Stimulated activated CD4-positive, alpha-beta T cell treated with anti-CD3 and anti-CD28 coated beads, Interleukin-2, amount 100 ng/mL, for 4 hours (primary cell): Measurements from ENCODE around the gene ZIC4.

Experiments
- DNase-seq: peaks from one replicate; pipeline ENCODE4 v3.0.0-alpha.2; 2020; ENCODE audit warnings: low read depth

The ZIC4 gene

DNA sequence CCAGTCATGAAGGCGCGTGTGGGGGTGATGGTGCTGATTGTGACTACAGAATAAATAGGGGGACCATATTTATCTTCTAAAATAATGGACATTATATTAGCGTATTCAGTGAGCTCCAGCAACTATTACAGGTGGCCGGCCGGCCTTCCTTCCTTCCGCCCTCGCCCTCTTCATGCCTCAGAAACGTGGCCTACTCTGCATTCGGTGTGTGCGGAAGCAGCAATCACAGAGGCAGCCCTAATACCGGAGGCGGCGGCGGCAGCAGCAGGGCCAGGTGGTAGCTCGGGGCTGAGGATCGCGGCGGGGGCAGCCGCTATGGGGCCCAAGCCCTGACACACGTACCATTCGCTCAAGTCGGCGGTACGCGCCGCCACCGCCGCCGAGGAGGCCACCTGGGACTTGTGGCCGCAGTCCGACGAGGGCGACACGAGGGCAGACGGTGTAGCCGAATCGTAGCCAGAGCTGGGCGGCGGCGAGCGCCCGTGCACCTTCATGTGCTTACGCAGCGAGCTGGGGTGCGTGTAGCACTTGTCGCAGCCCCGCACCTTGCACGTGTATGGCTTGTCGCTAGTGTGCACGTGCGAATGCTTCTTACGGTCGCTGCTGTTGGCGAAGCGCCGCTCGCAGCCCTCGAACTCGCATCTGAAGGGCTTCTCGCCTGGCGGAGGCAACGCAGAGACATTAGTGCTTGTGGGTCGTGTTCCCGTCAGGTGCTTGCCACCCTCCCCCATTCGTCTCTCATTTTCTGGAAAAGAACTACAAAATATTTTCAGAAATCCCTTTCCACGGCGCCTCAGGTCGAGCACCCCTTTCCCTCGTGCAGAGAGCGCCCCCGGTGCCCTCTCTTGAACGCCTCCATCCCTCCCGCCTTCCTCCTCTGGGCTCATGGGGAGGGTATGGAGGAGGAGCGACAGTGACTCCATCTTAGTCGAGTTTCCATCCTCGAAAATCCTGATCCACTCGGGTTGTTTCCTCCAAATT is 15.5 kb downstream of the ZIC4 start:
- DNase-seq, result no peak

- no peak for DNase-seq
Observed at GRCh38 chr3:147389717-147390116, 16.6 kb downstream of the ZIC4 start.

DNA sequence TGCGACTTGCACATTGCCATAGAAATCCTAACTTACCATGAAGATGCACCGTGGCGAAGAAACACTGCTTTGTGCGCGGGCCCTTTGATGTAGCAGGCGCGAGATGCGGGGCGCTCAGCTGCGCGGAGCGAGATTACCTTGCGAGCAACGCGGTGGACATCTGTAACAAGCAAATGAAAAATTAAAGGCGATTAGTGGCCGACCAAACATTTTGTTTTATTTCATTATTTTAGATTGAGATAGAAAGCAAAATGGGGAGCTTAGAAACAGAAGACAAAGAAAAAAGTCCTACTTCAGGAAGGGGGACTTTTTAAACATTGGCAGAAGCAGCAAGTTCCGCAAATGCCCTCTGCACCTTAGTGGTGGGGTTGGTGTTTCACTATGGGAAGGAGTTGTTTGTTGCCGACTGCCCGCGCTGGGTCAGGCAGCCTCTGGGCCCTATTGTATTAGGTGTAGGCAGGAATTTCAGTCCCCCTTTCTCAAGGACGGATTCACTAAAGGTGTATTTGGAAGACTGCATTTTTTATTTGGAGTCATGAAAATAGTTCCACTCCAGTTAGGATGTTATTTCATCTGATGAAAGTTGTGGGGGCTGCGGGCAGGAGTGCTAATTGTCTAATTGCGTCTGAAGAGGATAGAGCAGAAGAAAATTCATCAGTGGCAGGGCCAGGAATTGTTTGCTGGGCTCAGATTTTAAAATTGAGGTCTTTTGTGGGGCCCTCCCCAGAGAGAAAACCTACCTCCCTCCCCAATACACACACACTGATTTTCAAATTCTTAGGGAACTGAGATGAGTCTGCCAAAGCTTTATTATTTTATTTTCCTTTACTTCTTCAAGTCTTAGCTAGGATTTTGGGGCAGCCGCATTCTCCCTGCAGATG is 17.4 kb downstream of the ZIC4 start:
- DNase-seq, result no peak

DNA sequence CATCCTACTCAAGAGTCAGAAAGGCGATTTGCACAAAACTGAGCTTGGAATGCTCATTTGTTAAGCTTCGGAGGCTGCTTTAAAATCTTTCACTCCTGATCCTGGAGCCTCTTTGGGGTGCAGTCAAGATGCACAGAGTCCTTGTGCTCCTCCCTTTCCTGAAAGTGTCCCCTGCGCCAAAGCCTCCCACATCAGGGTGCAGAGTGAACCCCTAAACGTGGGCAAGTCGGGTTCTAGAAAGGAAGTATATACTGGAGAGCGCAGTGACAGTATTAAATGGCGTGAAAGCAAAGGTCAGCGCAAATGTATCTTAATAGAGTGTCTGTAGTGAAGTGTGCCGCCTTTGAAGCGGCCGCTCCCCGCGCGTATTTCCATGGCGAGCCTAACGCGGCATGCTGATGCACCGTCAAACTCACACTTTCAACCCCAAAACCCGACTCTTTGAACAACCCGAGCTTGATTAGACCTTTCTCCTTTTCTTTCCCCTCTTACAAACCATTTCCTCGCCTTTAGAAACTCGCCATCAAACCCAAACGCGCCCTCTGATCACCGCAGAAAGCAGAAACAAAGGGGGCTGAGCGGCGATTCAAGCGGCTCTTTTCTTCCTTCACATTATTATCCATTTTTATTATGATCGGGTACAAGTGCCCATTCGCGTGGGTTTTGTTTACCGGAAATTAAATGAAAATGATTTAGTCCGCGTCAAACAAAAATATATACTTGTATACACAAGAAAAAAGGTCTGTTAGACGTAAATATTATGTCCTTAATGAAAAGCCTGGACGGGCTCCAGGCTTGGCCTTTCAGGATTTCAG is 18.3 kb downstream of the ZIC4 start:
- DNase-seq, result no peak

GRCh38 chr3:147387291-147387884 is 19.0 kb downstream of the ZIC4 start:
- no peak for DNase-seq

- DNase-seq, result no peak
Observed at GRCh38 chr3:147385059-147386012, 21.0 kb downstream of the ZIC4 start.

- no peak for DNase-seq
Observed at GRCh38 chr3:147384210-147385058, 21.9 kb downstream of the ZIC4 start.

DNA sequence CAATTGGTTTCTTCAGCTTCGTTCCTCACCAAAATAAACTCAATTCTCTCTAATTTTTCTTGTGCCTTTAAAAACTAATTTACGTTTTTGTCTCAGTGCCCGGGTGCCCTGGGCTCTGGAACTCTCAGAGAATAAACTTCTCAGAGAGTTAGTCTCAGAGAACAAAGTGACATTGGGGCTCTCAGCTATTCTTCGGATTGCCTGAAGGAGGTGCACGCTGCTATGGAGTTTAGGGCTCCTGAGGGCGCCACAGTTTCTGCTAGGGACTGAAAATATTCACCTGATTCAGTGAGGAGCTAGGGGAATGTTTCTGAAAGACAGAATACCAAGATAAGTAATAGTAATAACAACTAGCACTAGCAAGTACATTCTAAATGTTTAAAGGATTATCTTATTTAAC is 22.7 kb downstream of the ZIC4 start:
- DNase-seq, result no peak

DNA sequence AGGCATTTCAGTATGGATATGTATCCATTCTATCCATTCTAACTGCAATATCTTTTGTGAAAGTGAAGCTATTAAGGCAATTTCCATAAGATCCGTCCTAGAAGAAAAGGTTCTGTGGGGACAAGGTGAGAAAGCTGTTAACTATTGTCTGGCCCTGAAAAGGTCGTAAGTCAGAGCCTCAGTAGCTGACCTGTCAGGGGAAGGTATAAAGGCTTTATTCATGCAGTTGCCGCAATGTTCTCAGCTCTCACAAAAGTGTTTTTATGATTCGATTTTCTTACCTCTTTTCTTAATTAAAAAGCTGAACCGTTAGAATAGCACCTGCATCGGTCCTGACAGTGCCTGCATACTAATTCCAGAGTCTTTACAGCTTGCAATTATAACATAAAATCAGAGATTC is 24.7 kb downstream of the ZIC4 start:
- DNase-seq, result no peak

DNA sequence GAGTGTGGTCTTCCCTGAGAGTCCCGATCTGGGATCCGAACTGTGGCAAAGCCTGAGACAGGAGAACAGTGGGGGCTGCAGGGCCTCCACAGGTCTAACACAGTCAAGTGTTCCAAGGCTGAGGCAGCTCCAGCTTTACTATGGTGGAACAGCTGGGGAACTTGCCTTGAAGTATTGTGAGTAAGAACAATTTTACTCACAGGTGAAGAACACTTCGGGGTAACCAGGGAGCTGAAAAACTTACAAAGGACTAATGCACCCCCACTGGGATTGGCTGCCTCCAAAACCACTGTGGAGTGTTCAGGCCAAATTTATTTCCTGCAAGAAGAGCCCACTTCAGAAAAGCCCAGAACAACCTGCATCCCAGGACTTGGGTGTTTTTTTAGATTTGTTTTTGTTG is 25.4 kb downstream of the ZIC4 start:
- DNase-seq, result no peak

DNA sequence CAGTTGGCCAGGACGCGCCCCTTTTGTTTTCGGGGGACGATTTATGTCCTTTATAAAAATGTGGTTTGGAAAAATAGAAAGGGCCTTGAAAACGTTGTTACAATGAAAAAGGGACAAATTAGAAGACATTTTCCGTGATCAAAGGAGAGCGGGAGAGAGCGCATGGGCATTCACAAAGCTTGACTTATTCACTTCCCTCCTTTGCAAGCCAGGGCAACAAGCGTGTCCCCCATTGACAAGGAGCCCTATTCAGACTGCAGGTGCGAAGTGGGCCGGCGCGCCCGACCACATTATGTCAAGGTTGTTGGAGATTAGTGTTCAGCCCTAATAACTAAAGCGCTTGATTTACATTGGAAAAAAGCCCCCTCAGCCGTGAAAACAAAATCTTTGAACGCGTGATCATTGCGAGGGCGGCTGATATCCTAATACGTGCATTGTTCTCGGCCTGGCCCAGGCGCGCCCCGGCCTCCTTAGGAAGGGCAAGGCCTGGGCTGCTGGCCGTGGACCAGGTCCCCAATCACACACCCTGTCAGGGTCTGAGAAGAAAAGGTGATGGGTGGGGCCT is 25.9 kb downstream of the ZIC4 start:
- DNase-seq, result no peak

GRCh38 chr3:147379651-147380050 is 26.7 kb downstream of the ZIC4 start:
- no peak for DNase-seq

DNA sequence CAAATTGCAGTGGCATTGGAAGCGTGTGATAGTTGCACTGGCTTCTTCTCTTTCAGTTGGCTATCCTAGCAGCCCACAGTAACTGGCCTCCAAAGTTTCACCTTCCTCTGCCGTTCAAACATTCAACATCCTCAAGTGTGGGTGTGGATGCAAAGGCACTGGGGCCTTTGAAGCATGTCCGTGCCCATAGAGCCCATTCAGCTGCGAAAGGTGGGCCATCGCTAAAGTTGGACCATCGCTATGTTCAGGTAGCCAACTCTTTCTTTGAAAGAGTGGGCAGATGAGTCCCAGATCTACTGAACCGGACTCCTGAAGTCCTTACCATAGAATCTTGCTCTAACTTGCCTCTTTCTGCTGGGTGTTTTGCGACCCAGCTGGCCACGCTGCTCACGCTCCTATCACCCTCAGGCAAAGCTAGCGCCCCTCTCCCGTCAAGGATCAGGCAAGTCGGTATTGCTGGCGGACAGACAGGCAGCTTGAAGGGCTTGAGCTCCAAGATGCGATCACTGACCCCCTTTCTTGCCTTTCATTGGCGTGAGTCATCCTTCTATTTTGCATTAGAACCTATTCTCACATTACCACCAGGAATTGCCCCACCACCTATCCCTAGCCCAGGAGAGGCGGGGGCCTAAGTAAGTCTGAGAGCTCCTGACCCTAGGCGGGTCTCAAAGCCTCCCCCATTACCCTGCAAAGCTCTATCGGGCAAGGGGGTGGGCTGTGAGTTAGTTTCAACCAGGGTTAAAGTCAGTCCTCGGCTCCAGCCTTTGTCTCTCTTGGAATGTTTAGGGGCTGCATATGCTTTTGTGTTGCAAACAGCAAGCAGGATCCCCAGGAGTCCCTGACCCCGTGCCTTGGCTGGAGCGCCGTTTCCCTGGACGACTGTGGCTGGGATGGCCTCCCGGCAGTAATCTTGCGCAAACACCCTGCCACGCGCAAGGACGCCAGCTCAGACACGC is 28.7 kb downstream of the ZIC4 start:
- no peak for DNase-seq

- DNase-seq, result no peak
Observed at GRCh38 chr3:147373301-147373700, 33.0 kb downstream of the ZIC4 start.

DNA sequence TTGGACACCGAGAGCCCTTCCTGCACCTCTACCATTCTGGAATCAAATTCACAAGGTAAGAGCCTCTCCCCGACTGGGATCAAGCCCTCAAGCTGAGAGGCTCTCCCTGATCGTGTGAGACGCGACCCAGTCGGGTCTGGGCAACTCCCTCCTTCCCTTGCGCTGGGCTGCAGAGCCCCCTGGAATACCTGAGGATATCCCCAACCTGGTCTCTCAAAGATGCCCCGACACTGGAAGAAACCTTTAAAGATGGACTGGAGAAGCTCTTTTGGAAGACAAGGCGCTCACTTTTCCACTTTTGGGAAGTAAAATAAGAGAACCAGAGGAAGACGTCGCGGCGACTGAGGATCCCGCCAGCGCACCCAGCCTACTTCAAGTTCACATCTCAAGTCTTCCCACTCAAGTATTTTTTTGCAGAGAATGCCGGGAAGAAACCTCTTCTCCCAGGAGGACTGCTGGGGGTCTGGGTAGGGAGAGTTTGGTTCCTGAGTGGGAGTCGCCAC is 33.8 kb downstream of the ZIC4 start:
- no peak for DNase-seq

DNA sequence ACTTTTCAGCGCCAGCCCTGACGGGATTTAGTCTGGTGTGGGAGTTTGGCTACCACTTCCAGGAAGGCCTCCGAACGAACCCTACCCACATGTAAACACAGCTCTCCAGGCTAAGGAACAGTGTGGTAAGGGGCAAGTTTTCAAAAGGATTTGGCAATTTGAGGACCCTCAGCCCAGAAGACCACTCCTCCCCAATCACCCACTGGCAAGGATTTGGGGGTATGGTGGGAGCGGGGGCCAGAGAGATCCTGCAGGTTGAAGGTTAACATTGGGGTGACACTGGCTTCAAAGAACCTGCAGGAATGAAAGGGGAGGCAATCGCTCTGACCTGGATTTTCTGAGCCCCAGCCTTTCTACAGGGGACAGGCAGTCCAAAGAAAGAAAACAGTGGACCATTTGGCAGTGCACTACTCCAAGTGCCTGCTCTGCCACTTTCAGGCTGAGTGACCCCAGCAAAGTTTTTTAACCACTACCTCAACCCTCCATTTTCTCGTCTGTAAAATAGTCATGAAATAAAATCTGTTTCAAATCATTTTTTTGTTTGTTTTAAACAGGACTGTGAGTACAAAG is 34.5 kb downstream of the ZIC4 start:
- DNase-seq, result no peak

GRCh38 chr3:147371140-147371539 is 35.2 kb downstream of the ZIC4 start:
- no peak for DNase-seq
